Fibroblast of upper back skin (primary cell): ENCODE results near the gene CACFD1.
A peak's percentile ranks its signal among the peaks of the same experiment; 100 is the strongest.

Experiments
- DNase-seq: peaks from one replicate; pipeline ENCODE4 v3.0.0-alpha.2; 2013

Gene CACFD1

GRCh38 chr9:133459476-133460404, at the start of gene CACFD1:
Gene CACFD1, plus strand, starts transcription at chr9:133459978. Its CDS starts 89 bp downstream, at chr9:133460067.
- peak; percentile 90 for DNase-seq

- DNase-seq, result no peak
Measured at GRCh38 chr9:133415170-133415569, 44.6 kb upstream of the CACFD1 start.

- peak; percentile 88 for DNase-seq
Measured at GRCh38 chr9:133417541-133418461, 42.0 kb upstream of the CACFD1 start, which contains the start of gene REXO4. Gene REXO4, minus strand, starts transcription at chr9:133418010. Its CDS starts 166 bp downstream, at chr9:133417844.

GRCh38 chr9:133419005-133419404, 40.8 kb upstream of the CACFD1 start:
- DNase-seq, result no peak

GRCh38 chr9:133420392-133420827, 39.4 kb upstream of the CACFD1 start:
- DNase-seq, result no peak

- DNase-seq, result no peak
Measured at GRCh38 chr9:133421615-133422542, 37.9 kb upstream of the CACFD1 start, which contains the start of gene ADAMTS13. Gene ADAMTS13, plus strand, starts transcription at chr9:133422367. Its CDS starts 77 bp downstream, at chr9:133422444.

GRCh38 chr9:133423216-133423615, 36.6 kb upstream of the CACFD1 start:
- DNase-seq, result no peak

GRCh38 chr9:133424187-133424586, 35.6 kb upstream of the CACFD1 start:
- no peak for DNase-seq

GRCh38 chr9:133425049-133425632, 34.6 kb upstream of the CACFD1 start:
- no peak for DNase-seq

- DNase-seq, result no peak
Measured at GRCh38 chr9:133426011-133426410, 33.8 kb upstream of the CACFD1 start.

- DNase-seq, result no peak
Measured at GRCh38 chr9:133427658-133428348, 32.0 kb upstream of the CACFD1 start.

- no peak for DNase-seq
Measured at GRCh38 chr9:133428617-133429101, 31.1 kb upstream of the CACFD1 start.

- no peak for DNase-seq
Measured at GRCh38 chr9:133429214-133429613, 30.6 kb upstream of the CACFD1 start.

GRCh38 chr9:133429641-133430161, 30.1 kb upstream of the CACFD1 start:
- DNase-seq, result peak; percentile 8

GRCh38 chr9:133430244-133430643, 29.5 kb upstream of the CACFD1 start:
- DNase-seq, result no peak

- no peak for DNase-seq
Measured at GRCh38 chr9:133433351-133433843, 26.4 kb upstream of the CACFD1 start.

GRCh38 chr9:133436681-133437080, 23.1 kb upstream of the CACFD1 start:
- DNase-seq, result no peak

GRCh38 chr9:133437753-133438531, 21.8 kb upstream of the CACFD1 start:
- no peak for DNase-seq

GRCh38 chr9:133439337-133439736, 20.4 kb upstream of the CACFD1 start:
- DNase-seq, result no peak

- no peak for DNase-seq
Measured at GRCh38 chr9:133440874-133441273, 18.9 kb upstream of the CACFD1 start.
